ENCODE data around the gene MAP2K5. TPM values are rescaled to one million over a fixed set of nuclear protein-coding genes. Genes with fewer than 3 reads are reported as not detected.

MAP2K5 gene
- total RNA-seq, 1 experiment from 2014 or later, result 15.0 TPM

GRCh38 chr15:67605871-67606270, 63.4 kb downstream of the MAP2K5 start:
- Histone ChIP-seq H2AFZ (ENCODE audit: low read length) (no peak overlapping the region), H3K4ac (ENCODE audit: low read depth, low read length) (no peak overlapping the region), H3K79me2 (ENCODE audit: insufficient read depth, low read length) (no peaks in the 10 kb centered on the region), H3K14ac (ENCODE audit: insufficient read depth, low read length) (no peak overlapping the region), H3K27me3 (ENCODE audit: insufficient read depth, low read length) (no peaks in the 10 kb centered on the region), H2BK20ac (ENCODE audit: low read depth, low read length, poor library complexity, severe bottlenecking) (no peak overlapping the region), H3K4me2 (ENCODE audit: insufficient read depth, insufficient read length, low read length) (no peak overlapping the region), H3K79me1 (ENCODE audit: insufficient read depth, low read depth, low read length, poor library complexity, severe bottlenecking) (no peaks in the 10 kb centered on the region), H3K18ac (ENCODE audit: insufficient read length, low read depth, low read length) (no peak overlapping the region), H4K8ac (replicated peaks; ENCODE audit: insufficient read length, low read depth, low read length) (no peak overlapping the region), H3K56ac (ENCODE audit: insufficient read length, low read depth, low read length) (no peak overlapping the region), H3K4me1 (ENCODE audit: insufficient read depth, low read length) (no peaks in the 10 kb centered on the region), H3T11ph (ENCODE audit: low read length) (no peak overlapping the region), H3K27ac (ENCODE audit: insufficient read length, low read depth, low read length) (no peak overlapping the region), H2BK5ac (ENCODE audit: insufficient read length, low read length) (no peak overlapping the region), H4K5ac (ENCODE audit: insufficient read length, low read depth, low read length) (no peak overlapping the region), H3K23ac (ENCODE audit: insufficient read length, low read depth, low read length) (no peak overlapping the region), H2AK5ac (ENCODE audit: insufficient read length, low read length) (no peak overlapping the region), H4K91ac (ENCODE audit: insufficient read length, low read depth, low read length) (no peak overlapping the region), H2BK120ac (ENCODE audit: low read depth, low read length, poor library complexity, severe bottlenecking) (no peak overlapping the region), H2BK12ac (ENCODE audit: insufficient read length, low read depth, low read length) (no peak overlapping the region), H3K23me2 (ENCODE audit: insufficient read length, low read depth, low read length, poor library complexity, severe bottlenecking) (no peaks in the 10 kb centered on the region), H2BK15ac (ENCODE audit: low read depth, low read length) (no peak overlapping the region), H3K9ac (ENCODE audit: extremely low read depth, insufficient read length, low read length) (no peak overlapping the region), H4K20me1 (ENCODE audit: control insufficient read depth, insufficient read depth, insufficient read length) (no peaks in the 10 kb centered on the region), H3K9me3 (ENCODE audit: control insufficient read depth, low read depth, low read length) (no peaks in the 10 kb centered on the region)
- H3K27me3 Mint-ChIP-seq (ENCODE audit: low read depth), result no peaks in the 10 kb centered on the region
- no CpG with 5 or more reads among the region's 2 CpGs for WGBS (ENCODE audit: extremely low coverage, insufficient read length, low lambda C conversion rate)
- no peaks in the 10 kb centered on the region for H3K9me3 Mint-ChIP-seq
- no peak for TF ChIP-seq CTCF (conservative IDR thresholded peaks at IDR 0.05)
- H3K4me1 Mint-ChIP-seq, result 0 out of 4 replicates have a peak, but pooled peaks cover 0 to 5% of the 10 kb centered on the region in 2 experiments
- no peak overlapping the region for H3K4me3 Mint-ChIP-seq
- no peaks in the 10 kb centered on the region for H3K36me3 Mint-ChIP-seq (ENCODE audit: insufficient read depth in 1 of 3, low read depth in 3 of 3)
- no peak overlapping the region for H3K27ac Mint-ChIP-seq
- no peak for DNase-seq
